ENCODE data around the gene GBF1.

Gene GBF1

DNA sequence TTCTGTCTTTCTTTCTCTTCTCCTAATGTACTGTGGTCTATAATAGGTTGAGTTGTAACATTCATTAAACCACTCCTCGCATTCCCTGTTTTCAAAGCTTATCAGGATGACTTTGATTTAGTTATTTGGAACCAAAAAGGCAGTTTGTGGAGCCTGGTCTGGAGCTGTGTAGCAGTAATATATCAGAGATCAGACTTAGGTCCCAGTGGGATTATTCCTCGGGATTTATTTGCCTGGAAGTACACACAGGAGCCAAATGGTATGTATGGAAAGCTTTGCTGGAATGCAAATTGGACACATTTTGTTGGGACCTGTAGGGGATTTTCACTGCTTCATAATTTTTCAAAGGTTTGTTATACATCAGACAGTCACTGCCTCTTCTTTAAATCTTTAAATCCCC, 40.9 kb downstream of the GBF1 start:
- DNase-seq (ENCODE audit: low spot score), result no peak
- in situ Hi-C loops (cut with MboI; ENCODE audit: low sequenced_read_pairs, unreplicated experiment), result no loop called here
- TF ChIP-seq, protein P1, sequence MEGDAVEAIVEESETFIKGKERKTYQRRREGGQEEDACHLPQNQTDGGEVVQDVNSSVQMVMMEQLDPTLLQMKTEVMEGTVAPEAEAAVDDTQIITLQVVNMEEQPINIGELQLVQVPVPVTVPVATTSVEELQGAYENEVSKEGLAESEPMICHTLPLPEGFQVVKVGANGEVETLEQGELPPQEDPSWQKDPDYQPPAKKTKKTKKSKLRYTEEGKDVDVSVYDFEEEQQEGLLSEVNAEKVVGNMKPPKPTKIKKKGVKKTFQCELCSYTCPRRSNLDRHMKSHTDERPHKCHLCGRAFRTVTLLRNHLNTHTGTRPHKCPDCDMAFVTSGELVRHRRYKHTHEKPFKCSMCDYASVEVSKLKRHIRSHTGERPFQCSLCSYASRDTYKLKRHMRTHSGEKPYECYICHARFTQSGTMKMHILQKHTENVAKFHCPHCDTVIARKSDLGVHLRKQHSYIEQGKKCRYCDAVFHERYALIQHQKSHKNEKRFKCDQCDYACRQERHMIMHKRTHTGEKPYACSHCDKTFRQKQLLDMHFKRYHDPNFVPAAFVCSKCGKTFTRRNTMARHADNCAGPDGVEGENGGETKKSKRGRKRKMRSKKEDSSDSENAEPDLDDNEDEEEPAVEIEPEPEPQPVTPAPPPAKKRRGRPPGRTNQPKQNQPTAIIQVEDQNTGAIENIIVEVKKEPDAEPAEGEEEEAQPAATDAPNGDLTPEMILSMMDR (IDR thresholded peaks at IDR 0.05; ENCODE audit: borderline replicate concordance, control extremely low read depth, extremely low read depth, insufficient read depth, missing control alignments), result no peak

DNA sequence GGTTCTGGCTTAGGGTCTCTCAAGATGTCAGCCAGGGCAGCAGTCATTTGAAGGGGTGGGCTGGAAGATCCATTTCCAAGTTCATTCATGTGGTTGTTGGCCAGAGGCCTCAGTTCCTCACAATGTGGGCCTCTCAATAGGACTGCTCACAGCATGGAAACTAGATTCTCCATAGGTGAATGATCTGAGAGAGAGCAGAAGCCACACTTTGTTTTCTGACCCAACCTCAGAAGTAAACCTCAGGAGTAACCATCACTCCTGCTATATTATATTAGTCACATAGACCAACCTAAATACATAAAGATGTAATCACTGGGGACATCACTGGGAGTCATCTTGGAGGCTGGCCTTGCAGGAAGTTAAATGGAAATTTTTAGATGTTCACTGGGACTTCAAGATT, 42.2 kb downstream of the GBF1 start:
- TF ChIP-seq, protein P1 (IDR thresholded peaks at IDR 0.05; ENCODE audit: borderline replicate concordance, control extremely low read depth, extremely low read depth, insufficient read depth, missing control alignments), result no peak
- in situ Hi-C loops (cut with MboI; ENCODE audit: low sequenced_read_pairs, unreplicated experiment), result no loop called here
- DNase-seq (ENCODE audit: low spot score), result no peak

- TF ChIP-seq, protein P1 (IDR thresholded peaks at IDR 0.05; ENCODE audit: borderline replicate concordance, control extremely low read depth, extremely low read depth, insufficient read depth, missing control alignments), result no peak
- no peak for DNase-seq (ENCODE audit: low spot score)
- in situ Hi-C loops (cut with MboI; ENCODE audit: low sequenced_read_pairs, unreplicated experiment), result no loop called here
Measured at GRCh38 chr10:102287991-102288390, 42.7 kb downstream of the GBF1 start.

DNA sequence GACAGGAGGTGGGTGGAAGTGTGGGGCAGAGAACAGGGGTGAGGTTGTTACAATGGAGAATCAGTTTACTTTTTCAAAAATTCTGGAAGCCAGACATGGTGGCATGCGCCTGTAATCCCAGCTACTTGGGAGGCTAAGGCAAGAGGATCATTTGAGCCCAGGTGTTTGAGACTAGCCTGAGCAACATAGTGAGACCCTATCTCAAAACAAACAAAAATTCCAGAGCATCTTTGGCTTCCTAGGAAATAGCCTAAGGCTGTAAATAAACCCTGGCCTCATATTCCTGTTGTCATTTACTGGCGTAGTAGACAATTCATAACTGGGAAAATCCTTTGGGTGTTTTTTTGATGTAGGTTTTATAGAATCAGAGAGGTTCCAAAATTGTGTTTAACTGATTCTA, 44.0 kb downstream of the GBF1 start:
- DNase-seq (ENCODE audit: low spot score), result no peak
- TF ChIP-seq, protein P1 (IDR thresholded peaks at IDR 0.05; ENCODE audit: borderline replicate concordance, control extremely low read depth, extremely low read depth, insufficient read depth, missing control alignments), result no peak
- in situ Hi-C loops (cut with MboI; ENCODE audit: low sequenced_read_pairs, unreplicated experiment), result no loop called here

DNA sequence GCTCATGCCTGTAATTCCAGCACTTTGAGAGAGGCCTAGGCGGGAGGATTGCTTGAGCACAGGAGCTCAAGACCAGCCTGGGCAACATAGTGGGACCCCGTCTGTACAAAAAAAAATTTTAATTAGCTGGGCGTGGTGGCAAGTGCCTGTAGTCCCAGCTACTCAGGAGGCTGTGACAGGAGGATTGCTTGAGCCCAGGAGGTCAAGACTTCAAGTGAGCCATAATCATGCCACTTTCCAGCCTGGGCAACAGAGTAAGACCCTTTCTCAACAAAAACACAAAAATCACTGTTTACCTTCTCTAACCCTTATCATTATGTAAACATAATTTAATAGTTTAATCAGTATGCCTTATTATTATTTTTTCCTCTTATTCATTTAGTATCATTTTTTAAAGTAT, 44.5 kb downstream of the GBF1 start:
- in situ Hi-C loops (cut with MboI; ENCODE audit: low sequenced_read_pairs, unreplicated experiment), result no loop called here
- TF ChIP-seq, protein P1 (IDR thresholded peaks at IDR 0.05; ENCODE audit: borderline replicate concordance, control extremely low read depth, extremely low read depth, insufficient read depth, missing control alignments), result no peak
- DNase-seq (ENCODE audit: low spot score), result no peak

- TF ChIP-seq, protein P1 (IDR thresholded peaks at IDR 0.05; ENCODE audit: borderline replicate concordance, control extremely low read depth, extremely low read depth, insufficient read depth, missing control alignments), result no peak
- no peak for DNase-seq (ENCODE audit: low spot score)
- in situ Hi-C loops (cut with MboI; ENCODE audit: low sequenced_read_pairs, unreplicated experiment), result no loop called here
Measured at GRCh38 chr10:102291221-102291905, 46.0 kb downstream of the GBF1 start.
